ENCODE measurements around the gene S100Z.

DNA sequence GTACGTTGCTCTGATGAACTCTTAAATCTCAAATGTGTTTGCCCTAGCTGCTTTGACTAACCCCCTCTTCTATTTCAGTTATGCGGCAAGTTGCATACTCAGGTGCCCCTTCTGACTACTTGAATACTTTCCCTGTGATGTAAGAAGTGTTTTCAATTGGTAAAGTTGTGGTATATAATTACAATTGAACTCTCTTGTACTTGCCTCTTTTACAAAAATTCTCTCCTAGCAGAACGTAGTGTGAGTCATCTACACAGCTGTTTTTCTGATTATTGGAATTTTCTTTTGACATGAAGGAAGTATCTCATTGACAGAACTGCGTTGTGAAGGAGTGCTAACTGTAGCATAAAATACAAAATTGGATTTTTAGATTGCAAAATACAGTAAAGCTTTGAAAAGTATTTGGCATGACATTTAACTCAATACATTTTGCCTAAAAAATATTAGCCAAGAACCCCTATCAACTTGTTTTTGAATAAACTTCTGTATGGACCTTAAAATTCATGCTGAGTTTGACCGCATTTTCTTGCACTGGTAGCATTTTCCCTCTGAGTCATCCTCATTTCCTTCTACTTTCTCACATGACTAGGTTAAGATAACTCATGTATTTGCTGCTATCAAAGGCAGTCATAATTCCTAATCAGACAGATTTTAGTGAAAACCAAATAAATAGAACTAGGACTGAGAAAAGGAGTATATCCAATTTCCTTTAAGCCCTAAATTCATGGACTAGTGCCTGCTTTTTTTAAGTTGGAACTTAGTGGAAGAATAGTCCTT, 109.4 kb downstream of the S100Z start:
- no peak for TF ChIP-seq POLR2A (IDR thresholded peaks at IDR 0.05)
- TF ChIP-seq, protein P1, sequence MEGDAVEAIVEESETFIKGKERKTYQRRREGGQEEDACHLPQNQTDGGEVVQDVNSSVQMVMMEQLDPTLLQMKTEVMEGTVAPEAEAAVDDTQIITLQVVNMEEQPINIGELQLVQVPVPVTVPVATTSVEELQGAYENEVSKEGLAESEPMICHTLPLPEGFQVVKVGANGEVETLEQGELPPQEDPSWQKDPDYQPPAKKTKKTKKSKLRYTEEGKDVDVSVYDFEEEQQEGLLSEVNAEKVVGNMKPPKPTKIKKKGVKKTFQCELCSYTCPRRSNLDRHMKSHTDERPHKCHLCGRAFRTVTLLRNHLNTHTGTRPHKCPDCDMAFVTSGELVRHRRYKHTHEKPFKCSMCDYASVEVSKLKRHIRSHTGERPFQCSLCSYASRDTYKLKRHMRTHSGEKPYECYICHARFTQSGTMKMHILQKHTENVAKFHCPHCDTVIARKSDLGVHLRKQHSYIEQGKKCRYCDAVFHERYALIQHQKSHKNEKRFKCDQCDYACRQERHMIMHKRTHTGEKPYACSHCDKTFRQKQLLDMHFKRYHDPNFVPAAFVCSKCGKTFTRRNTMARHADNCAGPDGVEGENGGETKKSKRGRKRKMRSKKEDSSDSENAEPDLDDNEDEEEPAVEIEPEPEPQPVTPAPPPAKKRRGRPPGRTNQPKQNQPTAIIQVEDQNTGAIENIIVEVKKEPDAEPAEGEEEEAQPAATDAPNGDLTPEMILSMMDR (IDR thresholded peaks at IDR 0.05), result no peak
